Heart right ventricle (tissue), 16 donors: ENCODE results near the gene TYK2. TPM values are rescaled to one million over a fixed set of nuclear protein-coding genes. Genes with fewer than 3 reads are reported as not detected.

Experiments used
- ATAC-seq, 8 donors: fragments of 200-7000 bp; cut with Tn5 transposase; one replicate each; pipeline ENCODE4 v1.9.1; 2020; ENCODE audit warnings: mild to moderate bottlenecking in 8 of 8, moderate library complexity in 8 of 8, moderate number of reproducible peaks in 1 of 8
- DNase-seq, 2 donors: peaks; one replicate each; pipeline ENCODE4 v3.0.0-alpha.2; 2020
- H3K27ac ChIP-seq, 10 donors: fragments of 200-600 bp; sonication (generic) in 2 of 10; one replicate each; pipeline versions ENCODE4 v1.5.0 to v1.8.0; 2020 to 2022; ENCODE audit warnings: mild to moderate bottlenecking in 3 of 10
- H3K27me3 ChIP-seq, 7 donors: fragments of 200-600 bp; one replicate each; pipeline ENCODE4 v1.8.0; 2021 to 2022; ENCODE audit warnings: mild to moderate bottlenecking in 2 of 7
- H3K36me3 ChIP-seq, 9 donors: fragments of 200-600 bp; sonication (generic) in 1 of 9; one replicate each; pipeline versions ENCODE4 v1.5.0 to v1.8.0; 2020 to 2022; ENCODE audit warnings: mild to moderate bottlenecking in 2 of 9
- H3K4me1 ChIP-seq, 9 donors: fragments of 200-600 bp; sonication (generic) in 1 of 9; one replicate each; pipeline versions ENCODE4 v1.5.0 to v1.8.0; 2020 to 2022; ENCODE audit warnings: mild to moderate bottlenecking in 4 of 9
- H3K4me3 ChIP-seq, 10 donors: fragments of 200-600 bp; sonication (generic) in 2 of 10; one replicate each; pipeline versions ENCODE4 v1.5.0 to v1.8.0; 2020 to 2022; ENCODE audit warnings: mild to moderate bottlenecking in 7 of 10, moderate library complexity in 2 of 10
- H3K9me3 ChIP-seq, 11 donors: fragments of 200-600 bp in 10 of 11; sonication (generic) in 2 of 11; one replicate each; pipeline versions ENCODE4 v1.5.0 to v1.8.0; 2013 to 2022; ENCODE audit warnings: mild to moderate bottlenecking in 2 of 11, control low read depth in 1 of 11, moderate library complexity in 1 of 11
- CTCF ChIP-seq, 9 donors: fragments of 200-600 bp; sonication (generic) in 2 of 9; IDR thresholded peaks; one replicate each; pipeline versions ENCODE4 v1.5.0 to v1.8.0; 2021 to 2022; ENCODE audit warnings: antibody characterized with exemption in 9 of 9, mild to moderate bottlenecking in 5 of 9, moderate library complexity in 1 of 9
- WGBS, 2 donors: extraction: QIAGEN DNeasy Blood & Tissue Kit; methylation state at CpG; one replicate each; pipeline ENCODE4 v1.1.7; 2013; ENCODE audit warnings: inconsistent platforms in 1 of 2; 5-methylcytosine and 5-hydroxymethylcytosine counted together
- intact Hi-C, 10 donors: fragments of 100-400 bp; cut with DNase I; formaldehyde crosslinking; loops; one replicate each; pipeline versions ENCODE4 v1.11.1 to v1.14.2; 2022
- microRNA-seq, 2 donors: library from miRNA; unstranded; fragments of <30 nt; microRNA quantifications; one replicate each; pipeline ENCODE4 v1.2.0, GENCODE V29; 2021
- polyA plus RNA-seq, 2 donors: library from polyadenylated mRNA; stranded (reverse); fragments of 200-250 nt; gene quantifications; one replicate each; pipeline ENCODE4 v1.2.3, GENCODE V29; 2013
- total RNA-seq, 10 donors: library from RNA; stranded (reverse); fragmentation: NEBNext Ultra II Directional in 3 of 10; extraction: Animal tissue kit (Norgen Biotek cat#: 25700) in 3 of 10; gene quantifications; one replicate each; pipeline versions ENCODE4 v1.2.1 to v1.2.4, GENCODE V29; 2021 to 2023
- donor health status: Arrhythmogenic right ventricular cardiomyopathy.
- donor health status: ischemic (EF 13 %, LVEDD 7.1; RV severe dilation, severe dysfunction).
- donor health status: healthy with polysubstance abuse.
- donor health status: DM: no; HTN: yes; CAD: no.
- donor health status: DM: no; HTN: no; CAD: no.
- donor health status: ischemic (EF 25% LVEDD 6.9; RV normal size, moderate dysfunction).
- donor health status: ischemic (EF 25% LVEDD 5.7; RV mildly dilated, moderate dysfunction).
- donor health status: healthy.
- donor health status: DM: yes; HTN: yes; CAD: no.
- donor health status: Ischemic cardiomyopathy.
- donor health status: ischemic (EF 35%, LVEDD 5.7; RV mildly dilated, moderate dysfunction).
- donor health status: nonischemic (EF 11% LVEDD 7.7; RV severe dilation, severe dysfunction).
- donor health status: DM: yes; HTN: yes; CAD: no.
- donor health status: PGD.
- donor health status: ischemic (EF 29% LVEDD 5.4; RV normal size, mild dysfunction).
- donor health status: nonischemic (EF 23%, LVEDD 6.1; RV moderate dilation, normal function).

The TYK2 gene
- total and polyA plus RNA-seq, 12 donors, result 37.0 to 182 (median 57.8) TPM

GRCh38 chr19:10306327-10306726, 74.0 kb downstream of the TYK2 start:
- no peak for DNase-seq
- intact Hi-C loops, result no loop called here
- Histone ChIP-seq H3K4me1 (peaks cover 0 to 21% (median 0%) of the 10 kb centered on the region in 9 donors), H3K27me3 (peaks cover 0 to 7% (median 0%) of the 10 kb centered on the region in 7 donors), H3K9me3 (no peaks in the 10 kb centered on the region), H3K4me3 (no peak overlapping the region), H3K36me3 (peaks cover 0 to 20% (median 0%) of the 10 kb centered on the region in 9 donors), H3K27ac (no peak overlapping the region)
- ATAC-seq, result no peak
- TF ChIP-seq CTCF (IDR thresholded peaks at IDR 0.05), result no peak
- WGBS, 2 donors, result 92 to 96% methylated on average over 5 of the region's 5 CpGs

- 83 to 86% methylated on average over 17 of the region's 17 CpGs for WGBS, 2 donors
- Histone ChIP-seq H3K9me3 (no peaks in the 10 kb centered on the region), H3K4me3 (peak overlapping the region in 1 of 10 donors; percentile 22), H3K27ac (peak overlapping the region in 1 of 10 donors; percentile 78), H3K36me3 (peaks cover 0 to 15% (median 0%) of the 10 kb centered on the region in 9 donors), H3K27me3 (peaks cover 0 to 15% (median 0%) of the 10 kb centered on the region in 7 donors), H3K4me1 (peaks cover 0 to 23% (median 0%) of the 10 kb centered on the region in 9 donors)
- intact Hi-C loops, result no loop called here
- ATAC-seq, result peak in 7 of 8 donors; percentile 18 to 77 (median 43)
- TF ChIP-seq CTCF (IDR thresholded peaks at IDR 0.05), result no peak
- DNase-seq, result peak in 1 of 2 donors; percentile 55
Observed at GRCh38 chr19:10305139-10305806, 75.1 kb downstream of the TYK2 start.

Small RNAs within 50 kb of the gene (microRNA-seq; reads per million reads assigned to microRNA genes)
- gene MIR1181, result 0 reads per million in 2 donors

Other genes starting within 250 kb of the TYK2 start
- 10 to 100 TPM; 11.8 to 36.4 (median 21.6) TPM for gene DNMT1, start 185.6 kb downstream of the TYK2 start, total RNA-seq
- gene DNMT1, start 185.6 kb downstream of the TYK2 start, polyA plus RNA-seq, result 10 to 100 TPM; 20.9 to 34.7 TPM
- 10 to 100 TPM in 1 of 10 donors, 1 to 10 TPM in 9; 1.8 to 12.2 (median 3.3) TPM for gene S1PR2, start 149.2 kb downstream of the TYK2 start, total RNA-seq
- 1 to 10 TPM; 1.8 to 4.8 TPM for gene S1PR2, start 149.2 kb downstream of the TYK2 start, polyA plus RNA-seq
- 10 to 100 TPM; 53.2 to 94.3 (median 69.0) TPM for gene MRPL4, start 128.4 kb downstream of the TYK2 start, total RNA-seq
- gene MRPL4, start 128.4 kb downstream of the TYK2 start, polyA plus RNA-seq, result 100 to 1,000 TPM in 1 of 2 donors, 10 to 100 TPM in 1; 29.0 to 101 TPM
- 10 to 100 TPM in 3 of 10 donors, 1 to 10 TPM in 7; 3.6 to 66.6 (median 9.3) TPM for gene ICAM1, start 109.5 kb downstream of the TYK2 start, total RNA-seq
- 10 to 100 TPM in 1 of 2 donors, 1 to 10 TPM in 1; 6.9 to 12.1 TPM for gene ICAM1, start 109.5 kb downstream of the TYK2 start, polyA plus RNA-seq
- gene ICAM4, start 93.6 kb downstream of the TYK2 start, total RNA-seq, result under 1 TPM in 9 of 10 donors, not detected in 1; 0.17 to 0.83 (median 0.48) TPM
- under 1 TPM; 0.59 to 0.73 TPM for gene ICAM4, start 93.6 kb downstream of the TYK2 start, polyA plus RNA-seq
- under 1 TPM in 7 of 10 donors, not detected in 3; 0.18 to 0.62 (median 0.34) TPM for gene ICAM5, start 90.6 kb downstream of the TYK2 start, total RNA-seq
- gene ICAM5, start 90.6 kb downstream of the TYK2 start, polyA plus RNA-seq, result 1 to 10 TPM in 1 of 2 donors, under 1 TPM in 1; 0.51 to 1.0 TPM
- 1 to 10 TPM in 2 of 10 donors, under 1 TPM in 8; 0.34 to 1.4 (median 0.80) TPM for gene ZGLP1, start 70.8 kb downstream of the TYK2 start, total RNA-seq
- gene ZGLP1, start 70.8 kb downstream of the TYK2 start, polyA plus RNA-seq, result 1 to 10 TPM; 1.5 to 8.9 TPM
- 10 to 100 TPM; 11.7 to 21.8 (median 17.1) TPM for gene FDX2, start 64.6 kb downstream of the TYK2 start, total RNA-seq
- gene FDX2, start 64.6 kb downstream of the TYK2 start, polyA plus RNA-seq, result 10 to 100 TPM; 33.7 to 35.5 TPM
- 10 to 100 TPM in 9 of 10 donors, 1 to 10 TPM in 1; 10.0 to 16.9 (median 12.4) TPM for gene RAVER1, start 47.0 kb downstream of the TYK2 start, total RNA-seq
- gene RAVER1, start 47.0 kb downstream of the TYK2 start, polyA plus RNA-seq, result 1 to 10 TPM; 5.1 to 9.5 TPM
- gene ICAM3, start 40.9 kb downstream of the TYK2 start, total RNA-seq, result 10 to 100 TPM; 14.0 to 77.2 (median 17.9) TPM
- gene ICAM3, start 40.9 kb downstream of the TYK2 start, polyA plus RNA-seq, result 10 to 100 TPM in 1 of 2 donors, 1 to 10 TPM in 1; 6.1 to 13.1 TPM
- gene CDC37, start 23.0 kb upstream of the TYK2 start, total RNA-seq, result 100 to 1,000 TPM; 106 to 179 (median 121) TPM
- gene CDC37, start 23.0 kb upstream of the TYK2 start, polyA plus RNA-seq, result 100 to 1,000 TPM; 217 to 422 TPM
- 10 to 100 TPM; 10.4 to 50.7 (median 17.3) TPM for gene PDE4A, start 40.0 kb upstream of the TYK2 start, total RNA-seq
- gene PDE4A, start 40.0 kb upstream of the TYK2 start, polyA plus RNA-seq, result 10 to 100 TPM in 1 of 2 donors, 1 to 10 TPM in 1; 3.5 to 14.3 TPM
- 10 to 100 TPM; 51.4 to 84.9 (median 60.0) TPM for gene KEAP1, start 122.8 kb upstream of the TYK2 start, total RNA-seq
- gene KEAP1, start 122.8 kb upstream of the TYK2 start, polyA plus RNA-seq, result 10 to 100 TPM; 49.1 to 74.5 TPM
- 1 to 10 TPM in 1 of 10 donors, under 1 TPM in 6, not detected in 3; 0.12 to 1.1 (median 0.36) TPM for gene S1PR5, start 136.9 kb upstream of the TYK2 start, total RNA-seq
- gene S1PR5, start 136.9 kb upstream of the TYK2 start, polyA plus RNA-seq, result under 1 TPM; 0.13 to 0.15 TPM
- 10 to 100 TPM; 47.6 to 62.4 (median 54.5) TPM for gene ATG4D, start 163.3 kb upstream of the TYK2 start, total RNA-seq
- 10 to 100 TPM; 62.0 to 66.2 TPM for gene ATG4D, start 163.3 kb upstream of the TYK2 start, polyA plus RNA-seq
- 10 to 100 TPM in 6 of 10 donors, 1 to 10 TPM in 4; 8.4 to 14.2 (median 10.3) TPM for gene KRI1, start 185.4 kb upstream of the TYK2 start, total RNA-seq
- 10 to 100 TPM; 14.4 to 17.5 TPM for gene KRI1, start 185.4 kb upstream of the TYK2 start, polyA plus RNA-seq
- gene CDKN2D, start 188.4 kb upstream of the TYK2 start, total RNA-seq, result 10 to 100 TPM in 5 of 10 donors, 1 to 10 TPM in 5; 7.7 to 19.2 (median 10.3) TPM
- gene CDKN2D, start 188.4 kb upstream of the TYK2 start, polyA plus RNA-seq, result 10 to 100 TPM in 1 of 2 donors, 1 to 10 TPM in 1; 5.7 to 25.6 TPM
- gene AP1M2, start 206.7 kb upstream of the TYK2 start, total RNA-seq, result not detected
- not detected for gene AP1M2, start 206.7 kb upstream of the TYK2 start, polyA plus RNA-seq
- gene SLC44A2, start 245.0 kb upstream of the TYK2 start, total RNA-seq, result 100 to 1,000 TPM in 4 of 10 donors, 10 to 100 TPM in 6; 82.5 to 114 (median 96.7) TPM
- gene SLC44A2, start 245.0 kb upstream of the TYK2 start, polyA plus RNA-seq, result 10 to 100 TPM; 56.2 to 65.8 TPM